IPS-20b (cell line): ENCODE results near the gene PTPRQ.
"Not testable (repeated sequence)": the region's sequence is repeated elsewhere in the genome, so short reads cannot be mapped to it uniquely, and the experiment has no call there.

Source experiments
- H3K27ac ChIP-seq: one replicate; pipeline ENCODE4 v1.5.1; 2013; ENCODE audit warnings: low read length
- H3K27me3 ChIP-seq: 2 replicates; pipeline ENCODE4 v1.6.1; 2013; ENCODE audit warnings: mild to moderate bottlenecking, low read length, inconsistent platforms; ENCODE audit not compliant: insufficient read depth
- H3K36me3 ChIP-seq: 2 replicates; pipeline ENCODE4 v1.6.1; 2013; ENCODE audit warnings: low read depth, mild to moderate bottlenecking, inconsistent platforms, low read length, moderate library complexity; ENCODE audit not compliant: insufficient read depth
- H3K4me1 ChIP-seq: 2 replicates; pipeline ENCODE4 v1.6.1; 2013; ENCODE audit warnings: mild to moderate bottlenecking, control low read depth, inconsistent platforms, low read length, moderate library complexity; ENCODE audit not compliant: insufficient read depth
- H3K4me3 ChIP-seq: 2 replicates; pipeline ENCODE4 v1.5.1; 2013; ENCODE audit warnings: mild to moderate bottlenecking, low read length, inconsistent platforms
- H3K9ac ChIP-seq: 2 replicates; pipeline ENCODE4 v1.6.1; 2013; ENCODE audit warnings: low read depth, mild to moderate bottlenecking, inconsistent platforms, low read length, moderate library complexity
- H3K9me3 ChIP-seq: 2 replicates; pipeline ENCODE4 v1.6.1; 2013; ENCODE audit warnings: mild to moderate bottlenecking, low read depth, low read length, inconsistent platforms; ENCODE audit not compliant: insufficient read depth

The PTPRQ gene

GRCh38 chr12:80432061-80432460, 12.0 kb upstream of the PTPRQ start:
- no peaks in the 10 kb centered on the region for H3K27me3 ChIP-seq
- no peaks in the 10 kb centered on the region for H3K36me3 ChIP-seq
- no peaks in the 10 kb centered on the region; the same call in 1 of the 2 replicates for H3K4me1 ChIP-seq
- H3K4me3 ChIP-seq: no peak overlapping the region
- no peak overlapping the region for H3K9ac ChIP-seq
- no peak overlapping the region for H3K27ac ChIP-seq
- H3K9me3 ChIP-seq: no peaks in the 10 kb centered on the region

- Histone ChIP-seq H3K4me1 (no peaks in the 10 kb centered on the region), H3K36me3 (no peaks in the 10 kb centered on the region), H3K27ac (no peak overlapping the region), H3K4me3 (no peak overlapping the region), H3K9ac (no peak overlapping the region), H3K9me3 (no peaks in the 10 kb centered on the region), H3K27me3 (no peaks in the 10 kb centered on the region)
Measured at GRCh38 chr12:80441921-80442320, 2.1 kb upstream of the PTPRQ start.

- Histone ChIP-seq H3K9me3 (no peaks in the 10 kb centered on the region), H3K27ac (no peak overlapping the region), H3K4me1 (no peaks in the 10 kb centered on the region), H3K36me3 (no peaks in the 10 kb centered on the region), H3K9ac (no peak overlapping the region), H3K4me3 (no peak overlapping the region), H3K27me3 (no peaks in the 10 kb centered on the region)
Measured at GRCh38 chr12:80442426-80443222, 1.4 kb upstream of the PTPRQ start.

- Histone ChIP-seq H3K9me3 (no peaks in the 10 kb centered on the region), H3K4me1 (no peaks in the 10 kb centered on the region), H3K4me3 (no peak overlapping the region), H3K27ac (no peak overlapping the region), H3K36me3 (no peaks in the 10 kb centered on the region), H3K27me3 (no peaks in the 10 kb centered on the region), H3K9ac (no peak overlapping the region)
Measured at GRCh38 chr12:80445083-80445793, 1.2 kb downstream of the PTPRQ start.

- no peak overlapping the region for H3K9ac ChIP-seq
- no peak overlapping the region for H3K27ac ChIP-seq
- H3K4me1 ChIP-seq: no peaks in the 10 kb centered on the region
- no peak overlapping the region for H3K4me3 ChIP-seq
- no peaks in the 10 kb centered on the region for H3K27me3 ChIP-seq
- H3K36me3 ChIP-seq: no peaks in the 10 kb centered on the region
- peaks cover 9% of the 10 kb centered on the region; the same call in 1 of the 2 replicates for H3K9me3 ChIP-seq
Measured at GRCh38 chr12:80456513-80456912, 12.5 kb downstream of the PTPRQ start.

GRCh38 chr12:80460972-80461371, 16.9 kb downstream of the PTPRQ start:
- Histone ChIP-seq H3K27ac (no peak overlapping the region), H3K4me1 (no peaks in the 10 kb centered on the region), H3K9me3 (no peaks in the 10 kb centered on the region), H3K27me3 (no peaks in the 10 kb centered on the region), H3K4me3 (no peak overlapping the region), H3K36me3 (no peaks in the 10 kb centered on the region), H3K9ac (no peak overlapping the region)

GRCh38 chr12:80461851-80462250, 17.8 kb downstream of the PTPRQ start:
- not testable (repeated sequence) for H3K27me3 ChIP-seq, H3K9me3 ChIP-seq, H3K4me3 ChIP-seq, H3K27ac ChIP-seq, H3K4me1 ChIP-seq, H3K36me3 ChIP-seq, H3K9ac ChIP-seq

GRCh38 chr12:80469681-80470080, 25.6 kb downstream of the PTPRQ start:
- no peak overlapping the region for H3K4me3 ChIP-seq
- H3K27ac ChIP-seq: no peak overlapping the region
- H3K27me3 ChIP-seq: no peaks in the 10 kb centered on the region
- no peaks in the 10 kb centered on the region for H3K36me3 ChIP-seq
- H3K4me1 ChIP-seq: peaks cover 12% of the 10 kb centered on the region; the same call in 1 of the 2 replicates
- no peaks in the 10 kb centered on the region for H3K9me3 ChIP-seq
- H3K9ac ChIP-seq: no peak overlapping the region

GRCh38 chr12:80470403-80470802, 26.4 kb downstream of the PTPRQ start:
- no peaks in the 10 kb centered on the region for H3K27me3 ChIP-seq
- H3K27ac ChIP-seq: no peak overlapping the region
- H3K4me1 ChIP-seq: peaks cover 12% of the 10 kb centered on the region; the same call in 1 of the 2 replicates
- no peak overlapping the region for H3K9ac ChIP-seq
- H3K4me3 ChIP-seq: no peak overlapping the region; the same call in 1 of the 2 replicates
- no peaks in the 10 kb centered on the region for H3K36me3 ChIP-seq
- no peaks in the 10 kb centered on the region for H3K9me3 ChIP-seq

GRCh38 chr12:80472236-80472635, 28.2 kb downstream of the PTPRQ start:
- Histone ChIP-seq H3K9ac (no peak overlapping the region), H3K27ac (no peak overlapping the region), H3K27me3 (no peaks in the 10 kb centered on the region), H3K4me1 (peaks cover 12% of the 10 kb centered on the region; the same call in 1 of the 2 replicates), H3K9me3 (no peaks in the 10 kb centered on the region), H3K36me3 (no peaks in the 10 kb centered on the region), H3K4me3 (no peak overlapping the region)

- Histone ChIP-seq H3K4me1 (peaks cover 12% of the 10 kb centered on the region; the same call in 1 of the 2 replicates), H3K27me3 (no peaks in the 10 kb centered on the region), H3K27ac (no peak overlapping the region), H3K9me3 (no peaks in the 10 kb centered on the region), H3K36me3 (no peaks in the 10 kb centered on the region), H3K4me3 (no peak overlapping the region), H3K9ac (no peak overlapping the region)
Measured at GRCh38 chr12:80472911-80473500, 29.0 kb downstream of the PTPRQ start.
